GM19468 (cell line): ENCODE data around the gene KDM2B.
A peak's percentile ranks its signal among the peaks of the same experiment; 100 is the strongest.

Experiments used
- ATAC-seq: cut with Tn5 transposase; IDR thresholded peaks from one replicate; pipeline ENCODE4 v1.9.1; 2021; ENCODE audit warnings: mild to moderate bottlenecking, moderate library complexity, moderate number of reproducible peaks; ENCODE audit not compliant: unreplicated experiment; ENCODE audit errors: extremely low read depth

The KDM2B gene

DNA sequence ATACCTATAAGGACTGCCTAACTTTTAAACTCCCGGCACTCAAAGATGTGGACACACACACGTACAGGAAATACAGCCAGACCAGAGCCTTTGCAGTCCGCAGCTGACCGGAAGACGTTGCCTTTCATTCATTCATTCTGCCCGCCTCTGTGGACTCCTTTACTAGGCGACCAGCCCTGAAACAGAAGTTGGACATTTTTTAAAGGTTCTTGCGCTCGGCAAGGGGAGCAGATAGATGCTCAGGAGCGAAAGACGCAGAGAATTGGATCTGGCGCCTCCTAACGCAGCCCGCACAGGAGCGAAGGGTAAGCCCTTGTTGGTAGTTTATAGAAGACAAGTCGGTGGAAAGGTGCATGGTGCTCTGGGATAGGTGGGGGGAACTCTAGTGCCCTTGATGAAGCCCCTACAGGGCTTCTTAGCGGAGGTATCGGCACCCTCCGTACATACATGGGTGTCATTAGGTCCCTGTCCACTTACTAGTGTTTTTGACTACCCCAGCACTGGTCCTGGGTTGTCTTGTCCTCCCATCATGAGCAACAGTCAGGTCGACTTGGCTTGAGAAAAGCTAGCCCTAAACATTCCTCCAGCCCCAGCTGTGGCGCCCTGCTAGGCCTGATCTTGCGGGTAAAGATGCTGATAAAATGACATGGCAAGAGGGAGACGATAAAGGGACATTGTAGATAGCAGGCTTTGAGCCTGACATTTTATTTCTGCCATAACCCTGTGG, at the start of gene KDM2B:
KDM2B (minus strand) TSS at position 65 of the 727 bp plus-strand sequence. CDS start 112 bp downstream, outside the sequence.
- ATAC-seq = no peak

DNA sequence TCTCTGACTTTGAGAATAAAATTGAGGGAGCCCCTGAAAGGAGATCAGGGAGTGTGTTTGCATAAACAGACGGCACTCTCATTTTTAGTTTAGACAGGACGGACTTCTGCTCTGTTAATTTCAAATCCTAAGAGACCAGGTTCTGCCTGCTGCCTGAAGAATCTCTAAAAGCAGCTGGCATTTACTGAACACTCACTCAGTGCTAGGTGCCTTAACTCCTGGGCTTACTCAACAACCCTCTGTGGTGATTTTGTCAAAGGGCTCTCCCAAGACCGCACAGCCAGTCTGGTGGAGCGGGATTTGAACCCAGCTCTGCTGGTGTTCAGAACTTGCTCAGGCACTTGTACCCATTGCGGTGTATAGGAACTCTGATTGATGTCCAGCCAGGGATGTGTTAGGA, 47.7 kb upstream of the KDM2B start:
- ATAC-seq = no peak

DNA sequence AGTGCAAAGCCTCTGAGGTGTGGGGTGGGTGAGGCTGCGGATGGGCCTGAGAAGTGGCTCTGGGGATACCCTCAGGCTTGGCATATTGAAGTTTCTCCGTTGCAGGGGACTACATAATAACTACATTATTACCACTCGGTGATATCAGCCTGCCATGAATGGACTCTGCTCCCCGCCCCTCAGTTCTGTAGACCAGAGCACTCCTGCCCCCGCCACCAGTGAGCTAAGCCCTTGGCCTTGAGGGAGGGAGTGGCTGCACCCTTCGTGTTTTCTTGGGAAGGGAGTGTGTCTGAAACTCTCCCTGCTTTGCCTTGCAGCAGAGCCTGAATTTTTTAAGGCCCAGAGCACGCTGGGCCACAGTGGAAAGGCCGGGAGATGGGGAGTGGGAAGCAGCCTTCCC, 47.2 kb upstream of the KDM2B start:
- ATAC-seq = no peak

DNA sequence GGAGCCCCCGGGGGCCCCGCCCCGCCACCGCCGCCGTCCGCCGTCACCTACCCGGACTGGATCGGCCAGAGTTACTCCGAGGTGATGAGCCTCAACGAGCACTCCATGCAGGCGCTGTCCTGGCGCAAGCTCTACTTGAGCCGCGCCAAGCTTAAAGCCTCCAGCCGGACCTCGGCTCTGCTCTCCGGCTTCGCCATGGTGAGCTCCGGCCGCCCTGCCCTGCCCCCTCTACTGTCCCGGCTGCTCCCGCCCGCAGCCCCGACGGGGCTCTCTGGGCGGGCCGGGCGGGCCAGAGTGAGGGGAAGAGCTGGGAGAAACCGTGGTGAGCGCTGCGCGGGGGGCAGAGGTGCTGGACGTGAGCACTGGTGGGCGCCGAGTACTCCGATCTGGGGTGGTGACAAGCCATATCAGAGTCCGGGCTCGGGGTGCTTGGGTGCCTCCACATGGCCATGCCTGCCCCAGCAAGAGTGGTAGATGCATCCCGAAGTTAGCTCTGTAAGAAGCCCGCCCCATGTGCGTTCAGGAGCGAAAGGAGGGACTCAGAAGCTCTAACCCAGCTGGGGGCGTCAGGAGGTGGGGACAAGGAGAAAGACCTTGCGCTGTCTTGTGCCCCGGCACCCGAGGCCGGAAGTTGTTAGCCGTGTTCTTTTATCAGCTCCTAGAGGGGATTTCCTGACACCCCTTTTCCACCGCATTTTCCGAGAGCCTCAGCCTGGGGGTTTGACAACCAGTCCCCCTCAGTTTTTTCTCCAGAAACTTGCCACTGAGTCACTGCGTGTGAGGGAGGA, 46.2 kb upstream of the KDM2B start:
- ATAC-seq = no peak

DNA sequence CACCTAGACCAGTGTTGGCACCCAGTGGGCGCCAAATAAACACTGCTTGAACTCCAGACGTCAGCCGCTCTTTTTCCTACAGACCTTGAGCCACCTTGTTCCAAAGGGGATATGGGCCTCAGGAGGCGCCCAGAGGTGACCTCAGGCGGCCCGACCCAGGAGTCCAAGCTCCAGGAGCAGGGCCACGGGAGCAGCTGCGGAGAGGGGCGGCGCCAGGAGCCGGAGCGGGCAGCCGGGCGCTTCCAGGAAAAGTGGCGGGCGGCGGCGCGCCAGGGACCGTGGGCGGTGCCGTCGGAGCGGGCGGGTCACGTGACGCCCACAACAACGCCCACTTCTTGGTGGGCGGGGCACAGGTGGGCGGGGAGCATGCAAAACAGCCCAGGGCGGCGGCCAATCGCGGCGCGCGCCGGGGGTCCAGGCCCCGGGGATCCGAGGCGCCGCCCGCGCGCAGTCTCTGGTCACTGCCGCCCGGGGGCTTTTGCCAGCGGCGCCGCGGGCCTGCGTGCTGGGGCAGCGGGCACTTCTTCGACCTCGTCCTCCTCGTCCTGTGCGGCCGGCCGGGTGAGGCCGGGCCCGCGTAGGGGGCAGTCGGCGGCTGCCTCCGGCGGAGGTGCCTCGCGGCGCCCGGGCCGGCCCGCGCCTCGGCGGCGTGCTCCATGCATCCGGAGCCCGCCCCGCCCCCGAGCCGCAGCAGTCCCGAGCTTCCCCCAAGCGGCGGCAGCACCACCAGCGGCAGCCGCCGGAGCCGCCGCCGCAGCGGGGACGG, 45.4 kb upstream of the KDM2B start, which contains the start of gene ORAI1:
ORAI1 (plus strand) TSS at position 444 of the 766 bp plus-strand sequence.
- peak; percentile 50 for ATAC-seq

DNA sequence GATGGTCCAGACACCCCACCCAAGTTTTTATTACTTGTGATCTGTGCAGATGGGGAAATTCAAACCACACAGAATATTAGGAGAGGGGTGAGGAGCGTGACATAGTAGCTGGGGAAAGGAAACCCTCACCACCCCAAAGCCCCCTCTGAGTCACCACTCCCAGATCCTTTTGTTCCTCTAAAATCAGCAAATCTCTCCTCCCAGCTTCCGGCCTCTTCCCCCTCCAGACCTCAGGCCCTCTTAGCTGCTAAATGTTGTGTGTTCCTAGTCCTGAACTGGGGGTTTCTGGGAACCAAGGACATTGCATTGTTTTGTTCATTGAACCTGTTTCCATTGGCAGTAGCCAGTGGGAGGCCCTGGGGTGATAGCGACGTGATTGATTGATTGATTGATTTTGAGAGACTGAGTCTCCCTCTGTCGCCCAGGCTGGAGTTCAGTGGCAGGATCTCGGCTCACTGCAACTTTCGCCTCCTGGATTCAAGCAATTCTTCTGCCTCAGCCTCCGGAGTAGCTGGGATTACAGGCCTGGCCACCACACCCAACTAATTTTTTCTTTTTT, 39.6 kb upstream of the KDM2B start:
- no peak for ATAC-seq

DNA sequence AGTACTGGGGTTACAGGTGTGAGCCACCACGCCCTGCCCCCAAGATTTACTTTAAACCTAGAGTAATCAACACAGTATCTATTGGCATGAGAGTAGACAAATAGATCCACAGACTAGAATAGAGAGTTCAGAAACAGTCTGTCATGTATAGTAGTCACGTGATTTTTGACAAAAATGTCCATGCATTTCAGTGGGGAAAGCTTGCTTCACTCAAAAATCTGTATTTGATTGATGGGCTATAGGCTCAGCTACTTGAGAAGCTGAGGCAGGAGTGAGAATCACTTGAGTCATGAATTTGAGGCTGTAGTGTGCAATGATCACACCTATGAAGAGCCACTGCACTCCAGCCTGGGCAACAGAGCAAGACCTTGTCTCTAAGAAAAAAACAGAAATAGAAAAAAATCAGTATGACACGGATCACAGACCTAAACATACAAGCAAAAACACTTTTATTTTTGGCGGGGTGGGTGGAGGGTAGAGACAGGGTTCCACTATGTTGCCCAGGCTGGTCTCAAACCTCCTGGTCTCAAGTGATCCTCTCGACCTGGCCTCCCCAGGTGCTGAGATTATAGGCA, 37.9 kb upstream of the KDM2B start:
- no peak for ATAC-seq

DNA sequence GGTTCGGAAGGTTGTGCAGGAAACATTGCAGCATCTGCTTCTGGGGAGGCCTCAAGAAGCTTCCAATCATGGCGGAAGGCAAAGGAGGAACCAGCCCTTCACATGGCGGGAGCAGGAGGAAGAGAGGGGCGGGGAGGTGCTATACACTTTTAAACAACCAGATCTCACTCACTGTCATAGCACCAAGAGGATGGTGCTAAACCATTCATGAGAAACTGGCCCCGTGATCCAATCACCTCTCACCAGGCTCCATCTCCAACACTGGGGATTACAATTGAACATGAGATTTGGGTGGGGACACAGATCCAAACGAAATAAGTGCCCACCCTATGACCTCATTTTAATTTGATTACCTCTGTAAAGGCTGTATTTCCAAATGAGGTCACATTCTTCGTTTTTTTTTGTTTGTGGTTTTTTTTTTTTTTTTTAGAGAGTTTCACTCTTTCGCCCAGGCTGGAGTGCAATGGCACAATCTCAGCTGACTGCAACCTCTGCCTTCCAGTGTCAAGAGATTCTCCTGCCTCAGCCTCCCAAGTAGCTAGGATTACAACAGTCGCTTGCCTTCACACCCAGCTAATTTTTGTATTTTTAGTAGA, 34.1 kb upstream of the KDM2B start:
- no peak for ATAC-seq

DNA sequence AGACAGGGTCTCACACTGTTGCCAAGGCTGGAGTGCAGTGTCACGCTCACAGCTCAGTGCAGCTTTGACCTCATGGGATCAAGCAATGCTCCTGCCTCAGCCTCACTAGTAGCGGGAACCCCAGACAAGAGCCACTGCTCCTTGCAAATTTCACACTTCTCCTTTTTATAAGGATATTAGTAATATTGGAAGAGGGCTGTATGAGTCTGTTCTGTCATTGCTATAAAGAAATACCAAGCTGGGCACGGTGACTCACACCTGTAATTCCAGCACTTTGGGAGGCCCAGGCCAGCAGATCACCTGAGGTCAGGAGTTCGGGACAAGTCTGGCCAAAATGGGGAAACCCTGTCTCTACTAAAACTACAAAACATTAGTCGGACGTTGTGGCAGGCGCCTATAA, 32.6 kb upstream of the KDM2B start:
- ATAC-seq = no peak

DNA sequence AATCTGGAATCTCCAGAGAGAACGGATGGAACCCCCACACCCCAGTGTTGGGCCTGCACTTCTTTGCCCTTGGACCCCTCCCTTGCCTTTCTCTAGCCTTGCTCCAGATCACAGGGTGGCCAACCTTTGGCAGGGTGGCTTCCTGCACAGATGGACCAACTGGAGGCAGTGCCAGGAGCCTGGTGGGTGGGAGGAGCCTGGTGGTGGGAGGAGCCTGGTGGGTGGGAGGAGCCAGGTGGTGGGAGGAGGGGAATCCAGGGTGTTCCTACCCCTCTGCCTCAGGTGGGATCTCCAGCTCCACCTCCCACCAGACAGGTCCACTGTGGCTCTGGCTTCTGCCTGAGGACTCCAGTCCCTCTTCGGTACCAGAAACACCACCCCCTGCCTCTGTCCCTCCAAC, 30.5 kb upstream of the KDM2B start:
- no peak for ATAC-seq

DNA sequence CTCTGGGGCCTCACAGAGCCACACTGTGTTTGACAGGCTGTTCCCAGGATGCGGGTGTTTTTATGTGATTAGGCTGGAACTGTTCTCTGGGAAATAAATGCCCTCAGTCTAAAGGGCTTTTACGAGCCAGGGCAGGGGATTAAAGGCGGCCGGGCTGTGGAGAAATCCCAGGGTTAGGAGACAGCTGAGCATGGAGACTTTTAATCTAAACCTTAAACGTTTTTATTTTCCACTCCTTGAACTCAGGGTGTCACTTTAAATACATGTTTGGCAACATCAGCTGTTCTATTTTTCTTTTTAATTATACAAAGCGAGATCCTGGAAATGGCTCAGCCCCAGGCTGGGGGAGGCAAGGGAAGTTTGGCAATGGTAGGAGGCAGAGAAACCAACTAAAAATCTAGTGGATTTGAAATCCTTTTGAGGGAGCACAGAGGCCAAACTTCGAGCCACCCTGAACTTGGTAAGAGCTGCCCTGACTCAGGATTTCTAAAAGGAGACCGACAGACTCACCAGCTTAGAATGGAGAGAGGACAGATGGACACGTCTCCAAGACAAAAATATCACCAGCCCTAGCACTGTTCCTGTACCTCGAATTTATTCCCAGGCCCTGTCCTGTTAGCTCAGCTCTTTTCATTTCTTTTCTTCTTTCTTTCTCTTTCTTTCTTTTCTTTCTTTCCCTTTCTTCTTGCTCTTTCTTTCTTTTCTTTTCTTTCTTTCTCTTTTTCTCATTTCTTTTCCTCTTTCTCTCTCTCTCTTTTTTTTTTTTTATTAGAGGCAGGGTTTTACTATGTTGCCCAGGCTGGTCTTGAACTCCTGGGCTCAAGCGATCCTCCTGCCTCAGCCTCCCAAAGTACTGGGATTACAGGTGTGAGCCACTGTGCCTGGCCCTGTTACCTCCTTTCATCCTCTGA, 29.7 kb upstream of the KDM2B start:
- ATAC-seq = no peak

DNA sequence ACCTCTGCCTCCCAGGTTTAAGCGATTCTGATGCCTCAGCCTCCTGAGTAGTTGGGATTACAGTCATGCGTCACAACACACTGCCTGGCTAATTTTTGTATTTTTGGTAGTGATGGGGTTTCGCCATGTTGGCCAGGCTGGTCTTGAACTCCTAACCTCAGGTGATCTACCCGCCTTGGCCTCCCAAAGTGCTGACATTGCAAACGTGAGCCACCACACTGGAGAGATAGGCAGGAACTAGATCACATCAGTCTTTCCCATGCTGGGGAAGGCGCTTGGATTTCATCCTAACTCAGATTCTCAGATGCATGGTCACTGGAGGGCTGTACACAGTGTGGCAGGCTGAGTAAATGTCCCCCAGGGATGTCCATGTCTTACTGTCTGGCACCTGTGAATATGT, 27.5 kb upstream of the KDM2B start:
- ATAC-seq = no peak

DNA sequence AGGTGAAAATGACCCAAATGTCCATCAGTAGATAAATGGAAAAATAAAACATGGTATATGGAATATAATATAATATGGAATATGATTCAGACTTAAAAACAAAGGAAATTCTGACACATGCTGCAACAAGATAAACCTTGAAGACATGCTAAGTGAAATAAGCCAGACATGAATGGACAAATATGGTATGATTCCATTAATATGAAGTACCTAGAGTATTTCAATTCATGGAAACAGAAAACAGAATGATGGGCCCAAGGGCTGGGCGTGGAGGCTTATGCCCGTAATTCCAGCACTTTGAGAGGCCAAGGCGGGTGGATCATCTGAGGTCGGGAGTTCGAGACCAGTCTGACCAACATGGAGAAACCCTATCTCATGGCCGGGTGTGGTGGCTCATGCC, 22.8 kb upstream of the KDM2B start:
- ATAC-seq = no peak

DNA sequence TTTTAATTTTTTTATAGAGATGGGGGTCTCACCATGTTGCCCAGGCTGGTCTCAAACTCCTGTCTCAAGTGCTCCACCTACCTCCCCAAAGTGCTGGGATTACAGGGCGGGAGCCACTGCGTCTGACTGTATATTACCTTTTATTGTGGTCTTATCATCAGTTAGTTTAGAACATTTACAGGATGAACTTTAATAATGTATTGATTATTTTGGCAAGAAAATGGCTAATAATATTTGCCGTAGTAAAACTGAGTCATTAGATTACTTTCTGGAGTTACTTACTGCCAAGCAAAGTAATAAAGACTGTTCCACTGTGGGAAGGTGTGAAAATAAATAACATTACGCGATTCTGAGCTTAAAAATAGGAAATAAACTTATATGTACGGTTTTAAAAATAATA, 21.9 kb upstream of the KDM2B start:
- ATAC-seq = no peak

DNA sequence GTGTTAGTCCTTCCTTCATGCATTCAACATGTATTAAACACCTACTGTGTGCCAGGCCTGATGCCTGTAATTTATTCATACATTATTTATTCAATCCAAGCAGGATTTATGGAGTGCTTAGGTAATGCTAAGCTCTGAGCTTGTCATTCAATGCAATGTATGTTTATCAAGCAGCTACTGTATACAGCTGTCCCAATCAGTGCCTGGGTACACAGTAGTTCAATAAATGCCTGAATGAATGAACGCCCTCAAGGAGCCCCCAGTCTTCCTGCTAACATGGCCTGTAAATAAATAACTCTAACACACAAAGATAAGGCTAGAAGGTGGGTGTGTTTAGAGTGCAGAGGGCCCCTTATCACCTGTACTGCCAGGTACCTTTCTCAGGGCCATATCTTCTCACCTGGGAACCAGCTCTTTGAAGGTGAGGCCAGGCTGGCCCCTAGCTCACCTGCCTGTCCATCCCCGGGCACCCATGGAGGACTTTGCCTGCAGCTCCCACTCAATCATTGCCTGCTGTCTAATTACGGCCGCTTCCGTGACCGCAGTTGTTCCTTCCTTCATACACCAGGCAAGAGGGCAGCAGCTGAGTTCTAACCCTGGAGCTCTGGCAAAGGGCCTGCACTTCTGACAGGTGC, 20.0 kb upstream of the KDM2B start:
- ATAC-seq = no peak

DNA sequence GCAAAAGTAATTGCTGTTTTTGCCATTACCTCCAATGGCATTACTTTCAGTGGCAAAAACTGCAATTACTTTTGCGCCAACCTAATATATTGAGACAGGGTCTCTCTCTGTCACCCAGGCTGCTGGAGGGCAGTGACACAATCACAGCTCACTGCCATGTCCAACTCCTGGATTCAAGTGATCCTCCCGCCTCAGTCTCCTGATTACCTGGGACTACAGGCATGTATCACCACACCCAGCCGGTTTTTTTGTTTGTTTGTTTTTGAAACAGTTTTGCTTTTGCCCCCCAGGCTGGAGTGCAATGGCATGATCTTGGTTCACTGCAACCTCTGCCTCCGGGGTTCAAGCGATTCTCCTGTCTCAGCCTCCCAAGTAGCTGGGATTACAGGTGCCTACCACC, 15.7 kb upstream of the KDM2B start:
- ATAC-seq = no peak

DNA sequence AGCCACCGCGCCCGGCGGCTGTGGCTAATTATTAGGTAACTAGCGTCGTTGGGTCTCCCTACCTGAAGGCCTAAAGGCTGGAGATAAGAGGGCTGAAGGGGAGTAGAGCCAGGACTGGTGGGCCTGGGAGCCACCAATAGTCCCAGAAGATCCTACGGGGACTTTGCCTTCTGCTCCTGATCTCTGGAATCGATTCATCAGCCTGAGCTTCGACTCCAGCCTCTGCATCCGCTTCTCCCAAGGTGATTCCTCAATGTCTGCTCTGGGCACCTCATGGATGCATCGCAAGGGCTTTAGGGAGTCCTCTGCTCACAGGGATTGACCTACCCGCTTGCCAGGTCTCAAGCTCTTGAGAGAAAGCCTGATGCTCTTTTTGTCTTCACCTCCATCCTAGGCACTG, 14.7 kb upstream of the KDM2B start:
- ATAC-seq = no peak

DNA sequence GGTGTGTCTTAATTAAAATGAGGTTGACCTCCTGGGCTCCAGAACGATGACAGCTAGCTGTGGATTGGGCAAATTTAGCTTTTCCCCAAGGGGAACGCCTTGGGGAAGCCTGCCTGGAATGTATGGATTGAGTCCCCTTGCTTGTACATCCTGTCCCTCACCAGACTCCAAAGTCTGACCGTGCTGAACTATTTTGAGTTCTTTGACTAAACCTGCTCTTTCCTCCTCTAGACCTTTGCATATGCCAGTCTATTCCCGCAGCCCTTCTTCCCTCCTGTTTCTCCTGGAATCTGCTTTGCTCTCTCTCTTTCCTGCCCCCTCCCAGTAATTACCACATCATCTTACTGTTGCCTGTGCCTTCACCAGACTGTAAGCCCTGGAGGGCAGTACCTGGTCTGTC, 11.5 kb upstream of the KDM2B start:
- ATAC-seq = no peak
